ENCODE measurements around the gene NEB. TPM values are rescaled to one million over a fixed set of nuclear protein-coding genes. Genes with fewer than 3 reads are reported as not detected.
"Not testable (repeated sequence)": the region's sequence is repeated elsewhere in the genome, so short reads cannot be mapped to it uniquely, and the experiment has no call there.

The NEB gene
- total and polyA plus RNA-seq, 4 donors: 2.4 to 8.5 (median 7.1) TPM

GRCh38 chr2:151646512-151646911 is 87.8 kb downstream of the NEB start:
- H3K4me3 ChIP-seq (ENCODE audit: low read depth, low read length); H3K4me1 ChIP-seq (ENCODE audit: control insufficient read depth, insufficient read depth, low read length); H3K36me3 ChIP-seq (ENCODE audit: control insufficient read depth, insufficient read depth, low read length); H3K27ac ChIP-seq (ENCODE audit: low read depth, low read length); DNase-seq (ENCODE audit: low read depth in 4 of 6, low spot score in 6 of 6); H3K9me3 ChIP-seq (ENCODE audit: control insufficient read depth, insufficient read depth, low read length); H3K27me3 ChIP-seq (ENCODE audit: control insufficient read depth, insufficient read depth, low read length): not testable (repeated sequence)
- 100% methylated on average over 2 of the region's 4 CpGs for WGBS (ENCODE audit: insufficient coverage)

GRCh38 chr2:151644580-151644979 is 89.7 kb downstream of the NEB start:
- Histone ChIP-seq H3K27me3 (ENCODE audit: control insufficient read depth, insufficient read depth, low read length) (no peaks in the 10 kb centered on the region), H3K4me3 (ENCODE audit: low read depth, low read length) (no peak overlapping the region), H3K27ac (ENCODE audit: low read depth, low read length) (no peak overlapping the region), H3K9me3 (ENCODE audit: control insufficient read depth, insufficient read depth, low read length) (no peaks in the 10 kb centered on the region), H3K36me3 (ENCODE audit: control insufficient read depth, insufficient read depth, low read length) (no peaks in the 10 kb centered on the region), H3K4me1 (ENCODE audit: control insufficient read depth, insufficient read depth, low read length) (no peaks in the 10 kb centered on the region)
- no CpG with 5 or more reads among the region's 2 CpGs for WGBS (ENCODE audit: insufficient coverage)
- DNase-seq (ENCODE audit: low read depth in 4 of 6, low spot score in 6 of 6): no peak

- H3K36me3 ChIP-seq (ENCODE audit: control insufficient read depth, insufficient read depth, low read length); DNase-seq (ENCODE audit: low read depth in 4 of 6, low spot score in 6 of 6); H3K27me3 ChIP-seq (ENCODE audit: control insufficient read depth, insufficient read depth, low read length); H3K9me3 ChIP-seq (ENCODE audit: control insufficient read depth, insufficient read depth, low read length); H3K4me3 ChIP-seq (ENCODE audit: low read depth, low read length); H3K27ac ChIP-seq (ENCODE audit: low read depth, low read length); H3K4me1 ChIP-seq (ENCODE audit: control insufficient read depth, insufficient read depth, low read length): not testable (repeated sequence)
- WGBS (ENCODE audit: insufficient coverage): no CpG with 5 or more reads among the region's 2 CpGs
Observed at GRCh38 chr2:151641895-151642294, 92.4 kb downstream of the NEB start.

GRCh38 chr2:151640087-151640486 is 94.2 kb downstream of the NEB start:
- WGBS (ENCODE audit: insufficient coverage): 86% methylated on average over 7 of the region's 9 CpGs
- DNase-seq (ENCODE audit: low read depth in 4 of 6, low spot score in 6 of 6): no peak

GRCh38 chr2:151638990-151639389 is 95.3 kb downstream of the NEB start:
- H3K4me3 ChIP-seq (ENCODE audit: low read depth, low read length): no peak overlapping the region
- H3K9me3 ChIP-seq (ENCODE audit: control insufficient read depth, insufficient read depth, low read length): peaks cover 1% of the 10 kb centered on the region
- no peaks in the 10 kb centered on the region for H3K4me1 ChIP-seq (ENCODE audit: control insufficient read depth, insufficient read depth, low read length)
- no peak overlapping the region for H3K27ac ChIP-seq (ENCODE audit: low read depth, low read length)
- DNase-seq (ENCODE audit: low read depth in 4 of 6, low spot score in 6 of 6): no peak
- no peaks in the 10 kb centered on the region for H3K27me3 ChIP-seq (ENCODE audit: control insufficient read depth, insufficient read depth, low read length)
- no peaks in the 10 kb centered on the region for H3K36me3 ChIP-seq (ENCODE audit: control insufficient read depth, insufficient read depth, low read length)
- no CpG with 5 or more reads among the region's 1 CpG for WGBS (ENCODE audit: insufficient coverage)

More at GRCh38 chr2:151640087-151640486, 94.2 kb downstream of the NEB start:
- no peak overlapping the region for H3K27ac ChIP-seq (ENCODE audit: low read depth, low read length)
- no peaks in the 10 kb centered on the region for H3K36me3 ChIP-seq (ENCODE audit: control insufficient read depth, insufficient read depth, low read length)
- H3K4me1 ChIP-seq (ENCODE audit: control insufficient read depth, insufficient read depth, low read length): no peaks in the 10 kb centered on the region
- H3K27me3 ChIP-seq (ENCODE audit: control insufficient read depth, insufficient read depth, low read length): no peaks in the 10 kb centered on the region
- no peak overlapping the region for H3K4me3 ChIP-seq (ENCODE audit: low read depth, low read length)
- peaks cover 1% of the 10 kb centered on the region for H3K9me3 ChIP-seq (ENCODE audit: control insufficient read depth, insufficient read depth, low read length)

- Histone ChIP-seq H3K27ac (ENCODE audit: low read depth, low read length) (no peak overlapping the region), H3K4me1 (ENCODE audit: control insufficient read depth, insufficient read depth, low read length) (no peaks in the 10 kb centered on the region), H3K4me3 (ENCODE audit: low read depth, low read length) (no peak overlapping the region), H3K36me3 (ENCODE audit: control insufficient read depth, insufficient read depth, low read length) (no peaks in the 10 kb centered on the region), H3K27me3 (ENCODE audit: control insufficient read depth, insufficient read depth, low read length) (no peaks in the 10 kb centered on the region), H3K9me3 (ENCODE audit: control insufficient read depth, insufficient read depth, low read length) (peaks cover 1% of the 10 kb centered on the region)
- 75% methylated on average over 1 of the region's 4 CpGs for WGBS (ENCODE audit: insufficient coverage)
- DNase-seq (ENCODE audit: low read depth in 4 of 6, low spot score in 6 of 6): no peak
Observed at GRCh38 chr2:151638191-151638933, 95.9 kb downstream of the NEB start.

GRCh38 chr2:151637271-151637781 is 97.0 kb downstream of the NEB start:
- 79% methylated on average over 6 of the region's 8 CpGs for WGBS (ENCODE audit: insufficient coverage)
- Histone ChIP-seq H3K27me3 (ENCODE audit: control insufficient read depth, insufficient read depth, low read length) (no peaks in the 10 kb centered on the region), H3K36me3 (ENCODE audit: control insufficient read depth, insufficient read depth, low read length) (no peaks in the 10 kb centered on the region), H3K27ac (ENCODE audit: low read depth, low read length) (no peak overlapping the region), H3K9me3 (ENCODE audit: control insufficient read depth, insufficient read depth, low read length) (peaks cover 1% of the 10 kb centered on the region), H3K4me3 (ENCODE audit: low read depth, low read length) (no peak overlapping the region), H3K4me1 (ENCODE audit: control insufficient read depth, insufficient read depth, low read length) (no peaks in the 10 kb centered on the region)
- DNase-seq (ENCODE audit: low read depth in 4 of 6, low spot score in 6 of 6): peak in 1 of 6 donors; percentile 15

- Histone ChIP-seq H3K9me3 (ENCODE audit: control insufficient read depth, insufficient read depth, low read length) (peaks cover 1% of the 10 kb centered on the region), H3K27me3 (ENCODE audit: control insufficient read depth, insufficient read depth, low read length) (no peaks in the 10 kb centered on the region), H3K36me3 (ENCODE audit: control insufficient read depth, insufficient read depth, low read length) (no peaks in the 10 kb centered on the region), H3K4me1 (ENCODE audit: control insufficient read depth, insufficient read depth, low read length) (no peaks in the 10 kb centered on the region), H3K27ac (ENCODE audit: low read depth, low read length) (no peak overlapping the region), H3K4me3 (ENCODE audit: low read depth, low read length) (no peak overlapping the region)
- DNase-seq (ENCODE audit: low read depth in 4 of 6, low spot score in 6 of 6): no peak
- 100% methylated on average over 1 of the region's 4 CpGs for WGBS (ENCODE audit: insufficient coverage)
Observed at GRCh38 chr2:151634736-151635467, 99.4 kb downstream of the NEB start.

- H3K4me3 ChIP-seq (ENCODE audit: low read depth, low read length): no peak overlapping the region
- no CpG with 5 or more reads among the region's 1 CpG for WGBS (ENCODE audit: insufficient coverage)
- no peaks in the 10 kb centered on the region for H3K27me3 ChIP-seq (ENCODE audit: control insufficient read depth, insufficient read depth, low read length)
- no peaks in the 10 kb centered on the region for H3K4me1 ChIP-seq (ENCODE audit: control insufficient read depth, insufficient read depth, low read length)
- H3K9me3 ChIP-seq (ENCODE audit: control insufficient read depth, insufficient read depth, low read length): peaks cover 1% of the 10 kb centered on the region
- no peaks in the 10 kb centered on the region for H3K36me3 ChIP-seq (ENCODE audit: control insufficient read depth, insufficient read depth, low read length)
- no peak overlapping the region for H3K27ac ChIP-seq (ENCODE audit: low read depth, low read length)
- DNase-seq (ENCODE audit: low read depth in 4 of 6, low spot score in 6 of 6): peak in 3 of 6 donors; percentile 7 to 60 (median 40)
Observed at GRCh38 chr2:151632993-151633565, 101.2 kb downstream of the NEB start.
